Measurements from ENCODE around the gene PRKG1. TPM values are rescaled to one million over a fixed set of nuclear protein-coding genes. Genes with fewer than 3 reads are reported as not detected.
A peak's percentile ranks its signal among the peaks of the same experiment; 100 is the strongest.

Gene PRKG1
- total RNA-seq, 1 experiment from 2014 or later, result 10.4 TPM

DNA sequence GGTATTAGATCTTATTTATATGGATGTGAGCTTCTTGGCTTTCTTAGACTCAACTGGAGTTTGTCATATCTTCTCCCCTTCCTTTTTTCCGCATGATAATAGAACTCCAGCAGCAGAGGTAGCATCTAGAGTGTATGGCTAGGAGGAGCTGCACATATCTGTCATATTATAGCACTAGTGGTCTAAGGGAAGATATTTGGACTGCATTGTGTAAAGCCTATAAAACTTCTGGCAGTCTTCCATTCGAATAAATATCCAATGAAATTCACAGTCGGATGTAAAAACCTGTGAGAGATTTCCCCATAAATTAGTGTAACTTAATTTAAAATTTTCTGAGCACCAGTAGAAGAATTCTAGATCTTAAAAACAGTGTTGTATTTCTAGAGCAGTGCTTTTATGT, 123.9 kb downstream of the PRKG1 start:
- Histone ChIP-seq H3K27ac (ENCODE audit: insufficient read length, low read depth, low read length) (no peak overlapping the region), H2BK120ac (ENCODE audit: low read depth, low read length, poor library complexity, severe bottlenecking) (no peak overlapping the region), H3K4me1 (ENCODE audit: insufficient read depth, low read length) (peaks cover 5% of the 10 kb centered on the region; the same call in 1 of the 2 replicates), H3K56ac (ENCODE audit: insufficient read length, low read depth, low read length) (no peak overlapping the region), H3K4me2 (ENCODE audit: insufficient read depth, insufficient read length, low read length) (no peak overlapping the region), H3K79me2 (ENCODE audit: insufficient read depth, low read length) (no peaks in the 10 kb centered on the region), H2BK20ac (ENCODE audit: low read depth, low read length, poor library complexity, severe bottlenecking) (no peak overlapping the region), H3K79me1 (ENCODE audit: insufficient read depth, low read depth, low read length, poor library complexity, severe bottlenecking) (no peaks in the 10 kb centered on the region), H3K9me3 (ENCODE audit: control insufficient read depth, low read depth, low read length) (no peaks in the 10 kb centered on the region), H4K91ac (ENCODE audit: insufficient read length, low read depth, low read length) (no peak overlapping the region), H3K9ac (ENCODE audit: extremely low read depth, insufficient read length, low read length) (no peak overlapping the region), H3K4ac (ENCODE audit: low read depth, low read length) (no peak overlapping the region), H3K14ac (ENCODE audit: insufficient read depth, low read length) (no peak overlapping the region), H4K20me1 (ENCODE audit: control insufficient read depth, insufficient read depth, insufficient read length) (no peaks in the 10 kb centered on the region), H2BK12ac (ENCODE audit: insufficient read length, low read depth, low read length) (no peak overlapping the region), H3K23me2 (ENCODE audit: insufficient read length, low read depth, low read length, poor library complexity, severe bottlenecking) (no peaks in the 10 kb centered on the region), H4K5ac (ENCODE audit: insufficient read length, low read depth, low read length) (no peak overlapping the region), H2AK5ac (ENCODE audit: insufficient read length, low read length) (no peak overlapping the region), H2BK15ac (ENCODE audit: low read depth, low read length) (no peak overlapping the region), H2AFZ (ENCODE audit: low read length) (no peak overlapping the region), H2BK5ac (ENCODE audit: insufficient read length, low read length) (no peak overlapping the region), H4K8ac (replicated peaks; ENCODE audit: insufficient read length, low read depth, low read length) (no peak overlapping the region), H3K18ac (ENCODE audit: insufficient read length, low read depth, low read length) (no peak overlapping the region), H3K27me3 (ENCODE audit: insufficient read depth, low read length) (no peaks in the 10 kb centered on the region), H3K23ac (ENCODE audit: insufficient read length, low read depth, low read length) (no peak overlapping the region), H3T11ph (ENCODE audit: low read length) (no peak overlapping the region)
- Mint-ChIP-seq H3K4me3 (no peak overlapping the region), H3K4me1 (peaks cover 5 to 8% of the 10 kb centered on the region in 2 experiments), H3K36me3 (ENCODE audit: insufficient read depth in 1 of 3, low read depth in 3 of 3) (no peaks in the 10 kb centered on the region), H3K9me3 (no peaks in the 10 kb centered on the region), H3K27ac (peak overlapping the region in 1 of 3 experiments; percentile 16; a peak in 1 of 7 replicates), H3K27me3 (ENCODE audit: low read depth) (no peaks in the 10 kb centered on the region)
- WGBS (ENCODE audit: extremely low coverage, insufficient read length, low lambda C conversion rate), result no CpG with 5 or more reads among the region's 3 CpGs
- TF ChIP-seq, protein P1, sequence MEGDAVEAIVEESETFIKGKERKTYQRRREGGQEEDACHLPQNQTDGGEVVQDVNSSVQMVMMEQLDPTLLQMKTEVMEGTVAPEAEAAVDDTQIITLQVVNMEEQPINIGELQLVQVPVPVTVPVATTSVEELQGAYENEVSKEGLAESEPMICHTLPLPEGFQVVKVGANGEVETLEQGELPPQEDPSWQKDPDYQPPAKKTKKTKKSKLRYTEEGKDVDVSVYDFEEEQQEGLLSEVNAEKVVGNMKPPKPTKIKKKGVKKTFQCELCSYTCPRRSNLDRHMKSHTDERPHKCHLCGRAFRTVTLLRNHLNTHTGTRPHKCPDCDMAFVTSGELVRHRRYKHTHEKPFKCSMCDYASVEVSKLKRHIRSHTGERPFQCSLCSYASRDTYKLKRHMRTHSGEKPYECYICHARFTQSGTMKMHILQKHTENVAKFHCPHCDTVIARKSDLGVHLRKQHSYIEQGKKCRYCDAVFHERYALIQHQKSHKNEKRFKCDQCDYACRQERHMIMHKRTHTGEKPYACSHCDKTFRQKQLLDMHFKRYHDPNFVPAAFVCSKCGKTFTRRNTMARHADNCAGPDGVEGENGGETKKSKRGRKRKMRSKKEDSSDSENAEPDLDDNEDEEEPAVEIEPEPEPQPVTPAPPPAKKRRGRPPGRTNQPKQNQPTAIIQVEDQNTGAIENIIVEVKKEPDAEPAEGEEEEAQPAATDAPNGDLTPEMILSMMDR (conservative IDR thresholded peaks at IDR 0.05), result no peak
- no peak for DNase-seq

Data from H9 (cell line).